Urothelium cell line (cell line): ENCODE measurements around the gene GSX2.
A peak's percentile ranks its signal among the peaks of the same experiment; 100 is the strongest.
"Not testable (repeated sequence)": the region's sequence is repeated elsewhere in the genome, so short reads cannot be mapped to it uniquely, and the experiment has no call there.

Experiments used
- DNase-seq: peaks from one replicate; pipeline ENCODE4 v3.0.0; 2011; ENCODE audit warnings: low spot score, mixed read lengths
- FAIRE-seq: peaks from 2 replicates; lab custom pipeline; 2011; peaks lifted over from hg19 to GRCh38; lab: Jason Lieb, UNC

Gene GSX2

GRCh38 chr4:54099748-54100574 lies at the start of gene GSX2:
TSS of gene GSX2 (plus strand) at chr4:54100163. CDS start at chr4:54100345, 182 bp downstream.
- peak; percentile 72 for DNase-seq
- FAIRE-seq, result no peak

- FAIRE-seq (no peak), DNase-seq (no peak)
Measured at GRCh38 chr4:54050214-54050904, 49.6 kb upstream of the GSX2 start.

GRCh38 chr4:54053322-54053721 lies 46.6 kb upstream of the GSX2 start:
- FAIRE-seq, DNase-seq: not testable (repeated sequence)

GRCh38 chr4:54054501-54054900 lies 45.5 kb upstream of the GSX2 start:
- peak; percentile 59 for FAIRE-seq
- no peak for DNase-seq

GRCh38 chr4:54055494-54055893 lies 44.5 kb upstream of the GSX2 start:
- FAIRE-seq, result no peak
- DNase-seq, result no peak

- DNase-seq (no peak), FAIRE-seq (no peak)
Measured at GRCh38 chr4:54056360-54056759, 43.6 kb upstream of the GSX2 start.

- no peak for DNase-seq
- FAIRE-seq, result no peak
Measured at GRCh38 chr4:54058171-54058570, 41.8 kb upstream of the GSX2 start.

GRCh38 chr4:54060116-54060515 lies 39.8 kb upstream of the GSX2 start:
- no peak for FAIRE-seq
- no peak for DNase-seq

GRCh38 chr4:54061067-54061466 lies 38.9 kb upstream of the GSX2 start:
- FAIRE-seq (no peak), DNase-seq (no peak)

GRCh38 chr4:54061873-54062272 lies 38.1 kb upstream of the GSX2 start:
- FAIRE-seq, result no peak
- DNase-seq, result no peak

GRCh38 chr4:54062392-54062791 lies 37.6 kb upstream of the GSX2 start:
- FAIRE-seq, result no peak
- DNase-seq, result no peak

- FAIRE-seq, result no peak
- DNase-seq, result no peak
Measured at GRCh38 chr4:54063229-54063628, 36.7 kb upstream of the GSX2 start.

GRCh38 chr4:54063737-54064316 lies 36.1 kb upstream of the GSX2 start:
- no peak for DNase-seq
- no peak for FAIRE-seq

GRCh38 chr4:54064317-54065111 lies 35.4 kb upstream of the GSX2 start, which contains the start of gene CHIC2:
TSS of gene CHIC2 (minus strand) at chr4:54064605. CDS start at chr4:54064300, 305 bp downstream.
- FAIRE-seq, result peak; percentile 94
- DNase-seq, result peak; percentile 97

- FAIRE-seq, result no peak
- no peak for DNase-seq
Measured at GRCh38 chr4:54065282-54066087, 34.5 kb upstream of the GSX2 start.

GRCh38 chr4:54066088-54066415 lies 33.9 kb upstream of the GSX2 start:
- peak; percentile 35 for FAIRE-seq
- DNase-seq, result no peak

- DNase-seq (no peak), FAIRE-seq (no peak)
Measured at GRCh38 chr4:54066718-54067129, 33.2 kb upstream of the GSX2 start.

GRCh38 chr4:54067166-54067565 lies 32.8 kb upstream of the GSX2 start:
- DNase-seq, result peak; percentile 67
- no peak for FAIRE-seq

- DNase-seq, result no peak
- FAIRE-seq, result no peak
Measured at GRCh38 chr4:54073271-54073880, 26.6 kb upstream of the GSX2 start.

GRCh38 chr4:54074381-54074780 lies 25.6 kb upstream of the GSX2 start:
- no peak for FAIRE-seq

More at GRCh38 chr4:54074381-54074780, 25.6 kb upstream of the GSX2 start:
- no peak for DNase-seq
